AG04449 (cell line): ENCODE data around the gene MPC1.
"Not testable (repeated sequence)": the region's sequence is repeated elsewhere in the genome, so short reads cannot be mapped to it uniquely, and the experiment has no call there.

Experiments
- CTCF ChIA-PET: fragments of 350-600 bp; formaldehyde crosslinking; extraction: SDS; loops from one replicate; lab custom pipeline; 2021; ENCODE audit warnings: antibody characterized with exemption; lab: Yijun Ruan, JAX
- POLR2A ChIA-PET: fragments of 400-600, 350-600 bp; formaldehyde crosslinking; extraction: SDS; loops from one replicate; lab custom pipeline; 2020; ENCODE audit warnings: antibody characterized with exemption, inconsistent platforms; lab: Yijun Ruan, JAX
- DNase-seq: peaks from one replicate; pipeline ENCODE4 v3.0.0-alpha.2; 2010; ENCODE audit warnings: low read depth, low spot score
- H3K4me3 ChIP-seq: 2 replicates; pipeline ENCODE4 v1.5.1; 2011; ENCODE audit warnings: low read depth, mild to moderate bottlenecking, control low read depth, low read length
- CTCF ChIP-seq: IDR thresholded peaks from one replicate; pipeline ENCODE4 v1.5.1; 2011; ENCODE audit warnings: mild to moderate bottlenecking, moderate library complexity, low read length, control low read depth, inconsistent platforms; ENCODE audit not compliant: insufficient read depth; ENCODE audit errors: missing control alignments

Gene MPC1

GRCh38 chr6:166387642-166388289 is 5.0 kb upstream of the MPC1 start:
- H3K4me3 ChIP-seq = no peak overlapping the region
- no peak for TF ChIP-seq CTCF
- no peak for DNase-seq
- ChIA-PET CTCF (interaction anchor here (1.0 to 2.1 kb wide), 3 partner anchors 13 to 113 kb away, joined by 3 to 9 read pairs (median 4); no protein-coding TSS in a partner anchor), POLR2A (no interaction called here)

- DNase-seq, POLR2A ChIA-PET, H3K4me3 ChIP-seq: not testable (repeated sequence)
- CTCF ChIA-PET = interaction anchor here (1.0 to 2.3 kb wide), 3 partner anchors 13 to 113 kb away, joined by 3 to 6 read pairs (median 4); no protein-coding TSS in a partner anchor
These were observed 4.4 kb upstream of the MPC1 start for GRCh38 chr6:166387098-166387497.

DNA sequence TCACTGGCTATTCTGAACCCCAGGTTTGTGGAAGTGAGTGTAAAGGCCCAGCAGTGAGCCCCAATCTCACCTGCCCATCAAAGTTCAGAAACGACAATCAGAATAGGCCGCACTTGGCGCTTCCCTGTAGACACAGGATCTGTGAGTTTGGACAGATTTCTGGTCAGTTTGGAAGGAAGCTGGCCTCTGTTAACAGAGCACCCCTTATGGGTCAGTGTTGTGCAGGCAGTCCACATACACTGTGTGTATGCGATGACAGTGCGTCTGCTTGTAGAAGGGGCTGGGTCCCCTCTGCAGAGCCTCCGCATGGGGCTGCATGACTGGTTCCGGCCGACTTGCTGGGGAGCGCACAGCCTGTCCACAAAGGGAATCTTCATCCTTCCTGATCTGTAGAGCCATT is 3.4 kb upstream of the MPC1 start:
- no peak for TF ChIP-seq CTCF
- POLR2A ChIA-PET = no interaction called here
- no peak overlapping the region for H3K4me3 ChIP-seq
- no peak for DNase-seq
- CTCF ChIA-PET = interaction anchor here (1.3 to 2.4 kb wide), 3 partner anchors 14 to 110 kb away, joined by 3 to 15 read pairs (median 6); no protein-coding TSS in a partner anchor

GRCh38 chr6:166383802-166384363 is 1.1 kb upstream of the MPC1 start:
- TF ChIP-seq CTCF = peak; percentile 7
- DNase-seq, POLR2A ChIA-PET: not testable (repeated sequence)
- H3K4me3 ChIP-seq = peak overlapping the region; percentile 83
- CTCF ChIA-PET = interaction anchor here (1.2 kb wide), 1 partner anchor 17 kb away, joined by 4 read pairs; no protein-coding TSS in a partner anchor

DNA sequence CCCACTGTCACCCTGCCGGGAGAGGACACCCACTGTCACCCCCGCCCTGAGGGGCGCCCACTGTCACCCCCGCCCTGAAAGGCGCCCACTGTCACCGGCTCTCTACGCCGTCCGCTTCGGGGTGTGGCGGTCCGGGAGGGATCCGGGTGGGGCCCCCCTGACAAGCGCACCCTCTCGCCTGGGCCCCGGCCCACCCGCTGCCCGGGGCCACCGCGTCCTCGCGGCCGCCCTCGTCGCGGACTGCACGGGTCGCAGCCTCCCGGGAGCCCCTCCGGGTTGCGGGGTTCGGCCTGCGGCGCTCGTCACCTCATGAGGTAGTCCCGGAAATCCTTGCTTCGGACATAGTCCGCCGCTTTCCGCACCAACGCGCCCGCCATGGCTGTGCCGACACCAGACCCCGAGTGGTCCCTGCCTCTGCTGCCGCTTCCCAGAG is 224 bp downstream of the MPC1 start:
- no peak for TF ChIP-seq CTCF
- CTCF ChIA-PET = no interaction called here
- POLR2A ChIA-PET = no interaction called here
- DNase-seq = no peak
- peak overlapping the region; percentile 83 for H3K4me3 ChIP-seq

GRCh38 chr6:166381733-166382499 is 824 bp downstream of the MPC1 start:
- ChIA-PET POLR2A (no interaction called here), CTCF (interaction anchor here (0.6 to 4.3 kb wide), 22 partner anchors 8 to 110 kb away, joined by 3 to 30 read pairs (median 5); no protein-coding TSS in a partner anchor)
- peak overlapping the region; percentile 83 for H3K4me3 ChIP-seq
- DNase-seq = no peak
- TF ChIP-seq CTCF = peak; percentile 83
